Measurements from ENCODE around the gene CHPT1. TPM values are rescaled to one million over a fixed set of nuclear protein-coding genes. Genes with fewer than 3 reads are reported as not detected.

Gene CHPT1
- total RNA-seq, 2 donors from 2014 or later = 3.9 to 14.8 TPM

GRCh38 chr12:101738920-101739665 lies 41.7 kb downstream of the CHPT1 start, which contains the start of gene SYCP3:
SYCP3 (minus strand) TSS chr12:101739462; CDS start chr12:101737935, 1,527 bp downstream.
- Mint-ChIP-seq H3K9me3 (no peaks in the 10 kb centered on the region), H3K36me3 (no peaks in the 10 kb centered on the region), H3K27ac (no peak within 1 kb of the TSS)
- DNase-seq (ENCODE audit: low spot score in 2 of 2) (no peak), ATAC-seq (no peak)

- Mint-ChIP-seq H3K27ac (no peak overlapping the region), H3K9me3 (no peaks in the 10 kb centered on the region), H3K36me3 (no peaks in the 10 kb centered on the region)
- DNase-seq (ENCODE audit: low spot score in 2 of 2) (no peak), ATAC-seq (no peak)
Observed at GRCh38 chr12:101740566-101740965, 43.1 kb downstream of the CHPT1 start.

GRCh38 chr12:101740980-101741379 lies 43.5 kb downstream of the CHPT1 start:
- DNase-seq (ENCODE audit: low spot score in 2 of 2) = no peak
- H3K27ac Mint-ChIP-seq = no peak overlapping the region
- ATAC-seq = no peak
- H3K36me3 Mint-ChIP-seq = no peaks in the 10 kb centered on the region
- no peaks in the 10 kb centered on the region for H3K9me3 Mint-ChIP-seq

GRCh38 chr12:101743242-101743641 lies 45.8 kb downstream of the CHPT1 start:
- no peaks in the 10 kb centered on the region for H3K36me3 Mint-ChIP-seq
- H3K9me3 Mint-ChIP-seq = no peaks in the 10 kb centered on the region
- no peak for DNase-seq (ENCODE audit: low spot score in 2 of 2)
- no peak for ATAC-seq
- H3K27ac Mint-ChIP-seq = peak overlapping the region; percentile 65 to 66

- DNase-seq (ENCODE audit: low spot score in 2 of 2) = no peak
- Mint-ChIP-seq H3K27ac (peak overlapping the region; percentile 65 to 66), H3K36me3 (no peaks in the 10 kb centered on the region), H3K9me3 (no peaks in the 10 kb centered on the region)
- no peak for ATAC-seq
Observed at GRCh38 chr12:101743724-101744472, 46.5 kb downstream of the CHPT1 start.

GRCh38 chr12:101745481-101745880 lies 48.0 kb downstream of the CHPT1 start:
- ATAC-seq = no peak
- no peaks in the 10 kb centered on the region for H3K9me3 Mint-ChIP-seq
- DNase-seq (ENCODE audit: low spot score in 2 of 2) = no peak
- no peaks in the 10 kb centered on the region for H3K36me3 Mint-ChIP-seq
- no peak overlapping the region for H3K27ac Mint-ChIP-seq

GRCh38 chr12:101746196-101746595 lies 48.8 kb downstream of the CHPT1 start:
- no peak for DNase-seq (ENCODE audit: low spot score in 2 of 2)
- Mint-ChIP-seq H3K9me3 (no peaks in the 10 kb centered on the region), H3K27ac (no peak overlapping the region), H3K36me3 (no peaks in the 10 kb centered on the region)
- ATAC-seq = no peak

- ATAC-seq (no peak), DNase-seq (ENCODE audit: low spot score in 2 of 2) (no peak)
- no peak overlapping the region for H3K27ac Mint-ChIP-seq
- H3K36me3 Mint-ChIP-seq = no peaks in the 10 kb centered on the region
- H3K9me3 Mint-ChIP-seq = no peaks in the 10 kb centered on the region
Observed at GRCh38 chr12:101746661-101747060, 49.2 kb downstream of the CHPT1 start.

GRCh38 chr12:101747697-101748096 lies 50.3 kb downstream of the CHPT1 start:
- Mint-ChIP-seq H3K36me3 (no peaks in the 10 kb centered on the region), H3K27ac (peak overlapping the region in 1 of 2 donors; percentile 58), H3K9me3 (no peaks in the 10 kb centered on the region)
- DNase-seq (ENCODE audit: low spot score in 2 of 2) (no peak), ATAC-seq (no peak)

- Mint-ChIP-seq H3K9me3 (no peaks in the 10 kb centered on the region), H3K27ac (no peak overlapping the region), H3K36me3 (no peaks in the 10 kb centered on the region)
- DNase-seq (ENCODE audit: low spot score in 2 of 2) (no peak), ATAC-seq (no peak)
Observed at GRCh38 chr12:101748907-101749306, 51.5 kb downstream of the CHPT1 start.

GRCh38 chr12:101749657-101750056 lies 52.2 kb downstream of the CHPT1 start:
- H3K27ac Mint-ChIP-seq = peak overlapping the region in 1 of 2 donors; percentile 81
- no peak for DNase-seq (ENCODE audit: low spot score in 2 of 2)
- no peak for ATAC-seq
- no peaks in the 10 kb centered on the region for H3K9me3 Mint-ChIP-seq
- no peaks in the 10 kb centered on the region for H3K36me3 Mint-ChIP-seq

GRCh38 chr12:101750152-101750551 lies 52.7 kb downstream of the CHPT1 start:
- no peaks in the 10 kb centered on the region for H3K36me3 Mint-ChIP-seq
- H3K27ac Mint-ChIP-seq = peak overlapping the region in 1 of 2 donors; percentile 45
- H3K9me3 Mint-ChIP-seq = no peaks in the 10 kb centered on the region
- no peak for ATAC-seq
- no peak for DNase-seq (ENCODE audit: low spot score in 2 of 2)

GRCh38 chr12:101759396-101760047 lies 62.1 kb downstream of the CHPT1 start:
- DNase-seq (ENCODE audit: low spot score in 2 of 2) = no peak
- no peak for ATAC-seq
- Mint-ChIP-seq H3K27ac (no peak overlapping the region), H3K9me3 (no peaks in the 10 kb centered on the region), H3K36me3 (no peaks in the 10 kb centered on the region)

- DNase-seq (ENCODE audit: low spot score in 2 of 2) (no peak), ATAC-seq (no peak)
- Mint-ChIP-seq H3K27ac (no peak overlapping the region), H3K9me3 (no peaks in the 10 kb centered on the region), H3K36me3 (no peaks in the 10 kb centered on the region)
Observed at GRCh38 chr12:101761350-101761749, 63.9 kb downstream of the CHPT1 start.

- ATAC-seq = no peak
- Mint-ChIP-seq H3K9me3 (no peaks in the 10 kb centered on the region), H3K27ac (no peak overlapping the region), H3K36me3 (no peaks in the 10 kb centered on the region)
- DNase-seq (ENCODE audit: low spot score in 2 of 2) = no peak
Observed at GRCh38 chr12:101761781-101762180, 64.3 kb downstream of the CHPT1 start.

GRCh38 chr12:101763246-101763931 lies 65.9 kb downstream of the CHPT1 start:
- Mint-ChIP-seq H3K9me3 (no peaks in the 10 kb centered on the region), H3K27ac (peak overlapping the region in 1 of 2 donors; percentile 27), H3K36me3 (no peaks in the 10 kb centered on the region)
- DNase-seq (ENCODE audit: low spot score in 2 of 2) (no peak), ATAC-seq (no peak)

Measured in activated naive CD4-positive, alpha-beta T cell treated with anti-CD3 and anti-CD28 coated beads, Interleukin-2, amount 50 U/mL, for 72 hours (primary cell).